WTC11 (cell line): ENCODE data around the gene ACTN1.

ENCODE experiments used
- TCF7 ChIP-seq: sonication (generic); formaldehyde crosslinking; IDR thresholded peaks from 2 replicates; pipeline ENCODE4 v1.8.0; 2022; ENCODE audit warnings: mild to moderate bottlenecking, low read depth, missing genetic modification reagents, moderate library complexity
- ZNF263 ChIP-seq: sonication (generic); formaldehyde crosslinking; IDR thresholded peaks from 2 replicates; pipeline ENCODE4 v1.8.1; 2022; ENCODE audit warnings: low read depth, mild to moderate bottlenecking, moderate library complexity, missing genetic modification reagents
- TF ChIP-seq, protein P1 (sequence below): sonication (generic); formaldehyde crosslinking; IDR thresholded peaks from 2 replicates; pipeline ENCODE4 v1.8.0; 2022; ENCODE audit warnings: mild to moderate bottlenecking, missing genetic modification reagents

DNA sequence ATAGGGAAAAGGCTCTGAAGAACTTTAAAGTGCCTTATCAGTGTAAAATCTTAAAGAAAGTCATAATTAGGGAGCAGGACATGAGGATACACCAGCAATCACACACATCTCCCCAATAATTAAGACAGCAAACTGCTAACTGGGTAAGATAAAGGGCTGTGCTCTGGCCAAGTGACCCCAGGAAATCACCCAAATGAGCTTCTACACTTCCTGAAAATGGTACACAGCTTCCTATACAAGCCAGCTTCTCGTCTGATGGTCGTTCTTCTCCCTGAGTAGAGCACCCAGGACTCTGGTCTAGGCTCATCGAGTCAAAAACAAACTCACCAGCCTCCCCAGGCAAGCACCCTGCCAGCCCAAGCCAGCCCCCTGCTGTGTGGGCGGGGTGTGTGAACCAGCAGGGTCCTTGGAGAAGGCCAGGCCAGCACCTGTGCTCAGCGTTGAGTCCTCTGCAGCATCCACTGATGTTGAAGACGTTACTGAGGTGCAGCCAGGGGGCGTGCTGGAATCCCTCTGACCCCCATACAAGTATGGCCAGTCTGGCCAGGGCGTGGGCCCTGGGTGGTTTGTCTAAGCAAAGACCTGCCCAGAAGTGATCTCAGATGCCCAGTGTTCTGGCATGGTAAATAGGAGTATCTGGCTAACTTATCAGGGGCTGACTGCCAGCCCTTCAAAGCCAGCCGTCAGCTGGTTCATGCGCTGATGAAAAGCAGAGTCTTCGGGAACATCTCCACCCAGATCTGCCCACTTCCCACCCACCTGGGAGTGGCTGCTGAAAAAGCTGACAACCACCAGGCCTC, 41.4 kb downstream of the ACTN1 start:
- TF ChIP-seq TCF7 (CRISPR knock-in tag) (no peak), ZNF263 (CRISPR knock-in tag) (no peak)
- TF ChIP-seq, protein P1, sequence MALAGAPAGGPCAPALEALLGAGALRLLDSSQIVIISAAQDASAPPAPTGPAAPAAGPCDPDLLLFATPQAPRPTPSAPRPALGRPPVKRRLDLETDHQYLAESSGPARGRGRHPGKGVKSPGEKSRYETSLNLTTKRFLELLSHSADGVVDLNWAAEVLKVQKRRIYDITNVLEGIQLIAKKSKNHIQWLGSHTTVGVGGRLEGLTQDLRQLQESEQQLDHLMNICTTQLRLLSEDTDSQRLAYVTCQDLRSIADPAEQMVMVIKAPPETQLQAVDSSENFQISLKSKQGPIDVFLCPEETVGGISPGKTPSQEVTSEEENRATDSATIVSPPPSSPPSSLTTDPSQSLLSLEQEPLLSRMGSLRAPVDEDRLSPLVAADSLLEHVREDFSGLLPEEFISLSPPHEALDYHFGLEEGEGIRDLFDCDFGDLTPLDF (CRISPR knock-in tag) = no peak
